ENCODE data around the gene SORCS2. TPM values are rescaled to one million over a fixed set of nuclear protein-coding genes. Genes with fewer than 3 reads are reported as not detected.

Gene SORCS2
- total RNA-seq, 2 donors from 2014 or later: not detected

DNA sequence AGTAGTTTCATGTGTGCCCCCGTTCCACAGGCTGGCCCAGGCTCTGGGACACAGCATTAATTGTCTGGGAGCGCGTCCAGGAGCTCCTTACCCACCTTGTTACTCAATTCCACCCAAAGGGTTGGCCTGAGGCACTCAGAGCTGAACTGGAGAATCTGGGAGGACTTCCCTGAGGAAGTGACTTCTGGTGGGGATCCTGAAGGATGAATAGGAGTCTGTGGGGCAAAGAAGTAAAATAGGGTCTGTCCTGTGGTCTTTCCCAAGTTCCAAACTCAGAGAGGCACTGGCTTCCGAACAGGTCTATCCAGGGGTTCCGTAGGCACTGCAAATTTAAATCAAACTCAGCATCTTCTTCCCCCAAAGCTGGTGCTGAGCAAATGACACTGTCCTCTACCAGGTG, 543.1 kb downstream of the SORCS2 start:
- no peak overlapping the region for H3K4me3 Mint-ChIP-seq
- no peaks in the 10 kb centered on the region for H3K27me3 Mint-ChIP-seq
- H3K9me3 ChIP-seq (ENCODE audit: control insufficient read depth, low read length, poor library complexity, severe bottlenecking): no peaks in the 10 kb centered on the region
- no peak overlapping the region for H3K27ac Mint-ChIP-seq
- no peaks in the 10 kb centered on the region for H3K36me3 Mint-ChIP-seq (ENCODE audit: low read depth)
- peaks cover 4% of the 10 kb centered on the region for H3K4me1 Mint-ChIP-seq
- ATAC-seq: no peak
- DNase-seq: no peak

DNA sequence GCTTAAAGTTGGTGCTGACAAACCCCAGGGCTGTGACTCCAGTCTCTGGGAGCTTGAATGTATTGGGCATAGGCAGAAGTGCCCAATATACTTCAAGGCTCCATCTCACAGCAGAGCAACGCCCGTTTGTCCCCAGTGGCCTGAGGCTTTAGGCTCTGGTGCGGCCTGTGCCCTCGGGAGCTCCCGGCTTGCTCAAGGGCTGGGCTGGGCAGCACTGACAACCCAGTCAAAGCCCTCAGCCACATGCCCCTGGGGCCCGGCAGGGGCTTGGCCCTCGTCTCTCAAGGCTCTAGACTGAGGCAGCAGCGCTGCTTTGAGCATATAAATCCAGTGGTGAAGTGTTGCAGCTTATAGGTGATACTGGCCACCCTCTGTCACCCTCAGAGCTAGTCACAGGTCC, 543.6 kb downstream of the SORCS2 start:
- Mint-ChIP-seq H3K4me1 (peaks cover 2% of the 10 kb centered on the region), H3K4me3 (no peak overlapping the region), H3K27me3 (no peaks in the 10 kb centered on the region), H3K27ac (no peak overlapping the region), H3K36me3 (ENCODE audit: low read depth) (no peaks in the 10 kb centered on the region)
- ATAC-seq (no peak), DNase-seq (no peak)
- H3K9me3 ChIP-seq (ENCODE audit: control insufficient read depth, low read length, poor library complexity, severe bottlenecking): no peaks in the 10 kb centered on the region

DNA sequence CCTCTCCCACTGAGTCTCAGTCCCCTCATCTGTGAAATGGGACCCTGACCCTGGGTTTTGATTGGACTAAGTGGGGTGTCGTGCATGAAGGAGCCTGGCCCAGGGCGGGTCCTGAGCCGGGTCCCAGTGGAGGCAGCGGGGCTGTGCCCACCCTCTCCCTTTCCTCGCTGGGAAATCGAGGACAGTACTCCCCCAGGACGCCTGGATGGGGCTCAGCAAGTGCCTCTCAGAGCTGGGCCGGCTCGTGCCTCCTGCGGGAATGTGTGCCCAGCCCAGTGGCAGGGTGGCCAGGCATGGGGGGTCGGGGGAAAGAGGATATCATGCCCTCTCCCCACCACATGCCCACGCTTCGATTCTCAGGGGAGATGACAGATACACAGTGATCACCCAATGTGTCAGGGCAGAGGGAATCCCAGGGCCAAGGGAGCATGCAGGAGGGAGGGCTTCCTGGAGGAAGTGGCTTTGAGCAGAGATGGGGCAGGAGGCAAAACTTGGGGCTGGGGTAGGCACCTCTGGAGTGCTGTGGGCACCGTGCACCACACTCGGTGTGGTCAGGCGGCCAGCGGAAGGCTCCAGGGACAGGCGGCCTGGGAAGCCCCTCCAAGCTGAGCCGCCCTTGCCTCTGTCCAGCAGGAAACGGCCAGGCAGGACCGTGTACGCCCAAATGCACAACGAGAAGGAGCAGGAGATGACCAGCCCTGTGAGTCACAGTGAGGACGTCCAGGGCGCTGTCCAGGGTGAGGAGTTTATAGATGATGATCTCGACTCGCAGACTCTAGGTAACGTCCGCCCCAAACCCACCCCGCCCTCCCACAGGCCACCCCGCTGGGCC, 544.3 kb downstream of the SORCS2 start:
- DNase-seq (no peak), ATAC-seq (no peak)
- no peaks in the 10 kb centered on the region for H3K36me3 Mint-ChIP-seq (ENCODE audit: low read depth)
- H3K27ac Mint-ChIP-seq: no peak overlapping the region
- H3K27me3 Mint-ChIP-seq: no peaks in the 10 kb centered on the region
- no peak overlapping the region for H3K4me3 Mint-ChIP-seq
- no peaks in the 10 kb centered on the region for H3K9me3 ChIP-seq (ENCODE audit: control insufficient read depth, low read length, poor library complexity, severe bottlenecking)
- H3K4me1 Mint-ChIP-seq: peaks cover 2% of the 10 kb centered on the region

DNA sequence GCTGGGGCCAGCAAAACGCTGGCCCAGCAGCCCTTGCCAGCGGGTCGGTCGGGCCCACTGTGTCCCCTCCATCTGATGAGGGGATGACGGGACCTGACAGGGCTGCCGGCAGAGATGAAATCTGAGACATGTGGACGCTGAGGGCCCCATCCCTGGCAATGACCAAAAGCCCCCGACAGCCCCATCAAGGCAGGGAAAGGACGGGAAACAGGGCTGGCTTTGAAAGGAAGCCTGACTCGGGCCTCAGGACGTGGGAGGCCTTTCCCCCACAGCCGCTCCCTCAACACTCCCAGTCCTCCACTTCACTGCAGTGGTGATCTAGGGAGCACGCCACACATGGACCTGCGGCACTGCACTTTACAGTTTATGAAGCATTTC, 544.9 kb downstream of the SORCS2 start:
- no peaks in the 10 kb centered on the region for H3K9me3 ChIP-seq (ENCODE audit: control insufficient read depth, low read length, poor library complexity, severe bottlenecking)
- no peak for DNase-seq
- no peak for ATAC-seq
- Mint-ChIP-seq H3K36me3 (ENCODE audit: low read depth) (no peaks in the 10 kb centered on the region), H3K27ac (no peak overlapping the region), H3K4me3 (no peak overlapping the region), H3K27me3 (no peaks in the 10 kb centered on the region), H3K4me1 (peaks cover 2% of the 10 kb centered on the region)

DNA sequence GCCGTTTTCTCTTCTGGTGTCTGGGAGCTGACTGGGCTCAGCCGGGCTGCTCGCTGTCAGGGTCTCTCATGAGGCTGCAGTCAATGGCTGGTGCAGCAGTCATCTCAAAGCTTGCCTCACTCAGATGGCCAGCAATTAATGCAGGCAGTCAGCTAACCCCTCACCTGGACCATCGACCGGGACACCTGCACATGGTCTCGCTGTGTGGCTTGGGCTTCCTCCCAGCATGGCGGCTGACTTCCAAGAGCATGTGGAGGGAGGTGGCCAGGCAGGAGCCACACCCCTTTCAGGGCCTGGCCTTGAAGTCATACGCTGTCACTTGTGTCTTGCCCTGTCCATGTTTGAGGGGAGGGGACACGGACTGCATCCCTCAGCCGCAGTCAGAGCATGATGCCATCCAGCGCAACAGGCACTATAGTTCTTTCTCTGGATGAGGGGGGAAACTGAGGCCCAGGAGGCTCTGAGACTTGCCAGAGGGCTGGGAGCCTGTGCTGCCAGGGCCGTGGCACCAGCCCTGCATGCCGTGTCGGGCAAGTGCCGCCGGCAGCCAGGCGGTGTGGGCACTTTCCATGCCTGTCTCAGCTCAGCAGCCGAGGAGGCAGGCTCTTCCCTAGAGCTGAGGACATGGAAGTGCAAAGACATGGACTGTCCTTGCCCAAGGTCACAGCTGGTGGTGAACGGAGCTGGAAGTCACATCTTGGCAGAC, 545.6 kb downstream of the SORCS2 start:
- H3K9me3 ChIP-seq (ENCODE audit: control insufficient read depth, low read length, poor library complexity, severe bottlenecking): no peaks in the 10 kb centered on the region
- Mint-ChIP-seq H3K36me3 (ENCODE audit: low read depth) (no peaks in the 10 kb centered on the region), H3K4me1 (no peaks in the 10 kb centered on the region), H3K4me3 (no peak overlapping the region), H3K27ac (no peak overlapping the region), H3K27me3 (no peaks in the 10 kb centered on the region)
- ATAC-seq (no peak), DNase-seq (no peak)

DNA sequence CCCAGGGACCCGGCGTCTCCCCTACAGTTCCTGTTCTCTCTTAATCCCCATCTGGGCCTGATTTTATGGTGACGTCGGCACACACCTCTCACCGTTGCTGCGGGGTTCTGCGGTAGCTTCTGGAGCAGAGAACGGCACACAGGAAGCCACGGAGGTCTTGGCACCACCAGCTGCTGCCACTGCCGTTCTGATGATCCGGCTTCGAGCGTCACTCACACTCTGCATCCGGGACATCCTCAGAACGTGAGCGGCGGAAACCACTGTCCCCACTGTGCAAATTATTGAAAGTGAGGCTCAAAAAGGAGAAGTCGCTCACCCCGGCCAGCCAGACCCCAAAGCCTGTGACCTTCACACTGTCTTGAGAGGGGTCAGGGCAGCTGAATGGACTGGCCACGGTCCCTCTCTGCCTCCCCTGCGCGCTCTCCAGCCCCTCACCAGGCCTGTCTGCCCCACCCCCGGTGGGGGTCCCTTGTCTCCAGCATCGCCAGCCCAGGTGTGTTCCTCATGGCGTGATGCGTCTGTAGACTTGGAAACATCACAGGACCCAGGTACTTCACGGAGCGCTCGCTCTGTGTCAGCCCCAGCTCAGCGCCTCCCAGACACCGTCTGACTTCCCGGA, 546.2 kb downstream of the SORCS2 start:
- DNase-seq (no peak), ATAC-seq (no peak)
- no peak overlapping the region for H3K4me3 Mint-ChIP-seq
- no peaks in the 10 kb centered on the region for H3K4me1 Mint-ChIP-seq
- no peaks in the 10 kb centered on the region for H3K36me3 Mint-ChIP-seq (ENCODE audit: low read depth)
- H3K9me3 ChIP-seq (ENCODE audit: control insufficient read depth, low read length, poor library complexity, severe bottlenecking): no peaks in the 10 kb centered on the region
- no peaks in the 10 kb centered on the region for H3K27me3 Mint-ChIP-seq
- H3K27ac Mint-ChIP-seq: no peak overlapping the region

DNA sequence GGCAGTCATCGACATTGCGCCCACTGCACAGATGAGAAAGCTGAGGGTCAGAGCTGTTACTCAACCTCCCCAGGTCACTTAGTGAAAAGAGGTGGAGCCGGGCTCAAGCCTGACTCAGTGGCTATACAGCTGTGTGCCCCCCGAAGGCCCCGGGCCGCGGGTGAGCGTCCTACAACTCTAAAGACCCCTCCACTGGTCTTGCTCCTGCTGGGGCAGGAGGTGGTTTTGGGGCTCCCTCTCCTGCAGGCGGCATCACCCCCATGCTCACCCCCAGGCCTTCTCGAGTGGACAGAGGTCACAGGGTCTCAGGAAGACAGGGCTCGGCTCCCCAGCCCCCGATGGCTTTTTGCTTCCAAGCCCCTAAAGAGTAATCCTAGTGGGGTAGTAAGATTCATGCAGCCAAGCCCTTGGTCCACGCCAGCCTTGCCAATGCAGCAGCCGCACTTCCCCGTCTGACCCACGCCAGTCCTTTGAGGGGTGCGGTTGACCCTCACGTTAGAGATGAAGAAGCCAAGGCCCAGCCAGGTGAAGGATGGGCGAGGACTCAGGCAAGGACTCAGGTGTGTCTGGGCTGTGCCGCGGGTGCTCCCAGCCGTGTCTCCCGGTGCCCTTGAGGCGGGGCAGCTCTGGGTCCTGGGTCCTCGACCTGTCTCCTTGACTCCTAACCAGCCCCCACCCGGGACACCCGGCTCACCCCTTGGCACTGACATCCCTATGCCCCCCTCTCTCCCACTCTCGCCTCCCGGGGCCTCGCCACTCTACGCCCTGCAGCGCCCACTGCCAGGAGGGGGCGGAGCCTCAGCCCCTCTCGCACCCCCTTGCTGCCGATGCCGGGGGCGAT, 547.0 kb downstream of the SORCS2 start:
- no peak overlapping the region for H3K27ac Mint-ChIP-seq
- no peaks in the 10 kb centered on the region for H3K27me3 Mint-ChIP-seq
- ATAC-seq (no peak), DNase-seq (no peak)
- no peak overlapping the region for H3K4me3 Mint-ChIP-seq
- H3K4me1 Mint-ChIP-seq: peaks cover 2% of the 10 kb centered on the region
- H3K9me3 ChIP-seq (ENCODE audit: control insufficient read depth, low read length, poor library complexity, severe bottlenecking): no peaks in the 10 kb centered on the region
- H3K36me3 Mint-ChIP-seq (ENCODE audit: low read depth): peaks cover 3% of the 10 kb centered on the region

DNA sequence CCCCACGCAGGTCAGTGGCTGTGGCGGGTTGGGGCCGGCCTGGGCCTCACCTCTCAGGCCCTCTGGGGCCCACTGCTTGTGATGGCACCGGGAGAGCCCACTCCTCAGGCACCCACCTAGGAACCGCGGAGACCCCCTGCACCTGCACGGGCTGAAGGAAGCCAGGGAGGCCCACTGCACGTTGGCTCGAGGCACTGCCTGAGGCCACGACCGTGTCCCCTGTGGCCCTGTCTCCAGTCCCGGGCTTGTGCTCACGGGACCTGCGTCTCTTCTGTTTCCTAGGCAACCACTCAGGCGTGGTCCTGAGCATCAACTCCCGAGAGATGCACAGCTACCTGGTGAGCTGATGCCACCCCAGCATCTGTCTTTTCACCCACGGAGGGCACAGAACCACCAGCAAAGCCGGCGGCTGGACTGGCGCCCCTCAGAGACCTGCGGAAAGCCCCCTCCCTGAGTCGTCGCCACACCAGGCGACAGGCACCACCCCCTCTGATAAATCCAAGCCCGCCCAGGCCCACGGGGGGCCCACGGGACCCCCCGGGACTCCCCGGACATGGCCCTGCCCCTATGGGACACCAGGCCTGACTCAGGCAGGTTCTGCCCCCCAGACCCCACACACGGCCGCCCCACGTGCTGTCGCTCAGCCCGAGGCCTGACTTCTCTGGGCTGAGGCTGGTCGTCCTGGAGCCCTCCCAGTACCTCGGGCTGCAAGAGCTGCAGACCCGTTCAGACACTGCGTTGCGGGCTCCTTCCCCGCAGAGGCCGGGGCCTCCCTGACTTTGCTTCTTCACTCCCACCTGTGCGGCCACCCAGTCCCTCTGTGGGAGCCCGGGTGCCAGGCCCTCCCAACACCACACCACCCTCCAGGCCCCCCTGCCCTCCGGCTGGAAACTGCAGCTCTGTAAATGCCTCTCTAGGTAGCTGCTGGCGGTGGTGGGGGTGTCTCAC, 547.9 kb downstream of the SORCS2 start:
- Mint-ChIP-seq H3K27me3 (no peaks in the 10 kb centered on the region), H3K4me3 (no peak overlapping the region), H3K27ac (no peak overlapping the region), H3K4me1 (peaks cover 2% of the 10 kb centered on the region), H3K36me3 (ENCODE audit: low read depth) (peaks cover 3% of the 10 kb centered on the region)
- ATAC-seq (no peak), DNase-seq (no peak)
- H3K9me3 ChIP-seq (ENCODE audit: control insufficient read depth, low read length, poor library complexity, severe bottlenecking): no peaks in the 10 kb centered on the region

DNA sequence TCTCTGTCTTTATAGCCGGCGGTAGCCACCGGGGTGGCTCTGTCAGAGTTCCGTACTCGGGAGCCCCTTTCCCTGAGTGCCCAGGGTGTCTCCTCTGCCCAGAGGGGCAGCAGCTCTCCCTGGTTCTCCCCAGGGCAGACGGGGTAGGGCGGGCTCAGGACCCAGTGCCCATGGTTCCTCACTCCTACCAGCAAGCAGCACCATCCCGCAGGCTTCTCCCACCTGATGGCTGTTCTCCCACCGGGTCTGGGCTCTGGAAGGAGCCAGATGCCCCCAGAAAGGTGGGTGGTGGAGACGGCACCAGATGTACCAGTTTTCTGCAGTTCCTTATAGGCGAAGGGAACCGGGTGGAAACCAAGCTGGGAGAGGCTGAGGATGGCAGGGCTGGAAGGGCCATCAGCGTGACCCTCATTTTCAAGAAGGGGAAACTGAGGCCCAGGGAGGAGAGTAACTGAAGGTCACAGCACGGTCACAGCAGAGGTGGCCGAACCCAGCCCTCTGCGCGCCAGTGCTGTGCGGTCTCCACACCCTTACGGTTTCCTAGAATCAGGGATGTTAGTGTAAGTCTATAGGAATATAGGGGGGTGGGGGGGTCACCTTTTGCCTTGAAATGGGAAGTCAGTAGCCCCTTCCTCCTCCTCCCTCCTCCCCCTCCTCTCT, 548.7 kb downstream of the SORCS2 start:
- no peak overlapping the region for H3K27ac Mint-ChIP-seq
- H3K4me3 Mint-ChIP-seq: no peak overlapping the region
- DNase-seq: no peak
- H3K4me1 Mint-ChIP-seq: peaks cover 2% of the 10 kb centered on the region
- H3K27me3 Mint-ChIP-seq: no peaks in the 10 kb centered on the region
- no peaks in the 10 kb centered on the region for H3K9me3 ChIP-seq (ENCODE audit: control insufficient read depth, low read length, poor library complexity, severe bottlenecking)
- peaks cover 3% of the 10 kb centered on the region for H3K36me3 Mint-ChIP-seq (ENCODE audit: low read depth)
- ATAC-seq: no peak

DNA sequence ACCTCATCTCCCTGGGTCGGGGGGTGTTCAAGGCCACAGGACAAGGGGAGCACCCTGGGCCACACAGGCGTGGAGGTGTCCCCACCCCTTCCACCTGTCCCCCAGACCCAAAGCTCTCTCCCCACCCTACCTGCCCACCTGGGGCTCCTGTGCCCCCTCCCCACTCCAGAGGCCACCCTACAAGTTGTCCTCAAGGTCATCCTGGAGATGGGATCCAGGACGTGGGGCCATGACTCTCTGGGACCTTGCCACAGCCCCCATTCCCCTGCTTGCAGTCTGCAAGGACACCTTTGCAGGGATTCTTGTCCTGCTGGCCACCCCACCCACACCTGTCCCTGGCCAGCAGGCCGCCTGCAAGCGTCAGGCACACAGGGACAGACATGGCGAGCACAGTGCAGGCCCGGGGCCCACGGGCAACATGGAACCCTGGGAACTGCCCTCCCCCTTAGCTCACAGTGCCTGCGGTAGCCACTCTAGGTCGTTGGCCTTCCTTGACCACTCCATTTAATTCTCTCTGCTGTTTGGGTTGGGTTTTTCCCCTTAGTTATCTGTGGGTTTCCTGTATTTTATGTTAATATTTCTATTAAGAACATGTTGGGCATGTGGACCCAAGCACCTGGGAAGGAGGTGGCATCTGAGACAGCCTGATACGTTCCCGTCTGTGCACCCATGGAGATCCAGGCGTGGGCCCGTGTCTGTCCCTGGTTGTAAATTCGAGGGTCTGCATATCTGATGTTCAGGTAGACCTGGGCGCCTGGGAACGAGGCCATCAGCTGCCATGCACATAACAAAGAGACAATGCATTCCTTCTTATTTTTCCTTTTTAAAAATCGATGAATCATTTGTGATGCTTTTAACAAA, 549.8 kb downstream of the SORCS2 start:
- ATAC-seq: no peak
- H3K27ac Mint-ChIP-seq: no peak overlapping the region
- H3K36me3 Mint-ChIP-seq (ENCODE audit: low read depth): peaks cover 6% of the 10 kb centered on the region
- DNase-seq: no peak
- H3K4me3 Mint-ChIP-seq: no peak overlapping the region
- peaks cover 5% of the 10 kb centered on the region for H3K4me1 Mint-ChIP-seq
- H3K9me3 ChIP-seq (ENCODE audit: control insufficient read depth, low read length, poor library complexity, severe bottlenecking): no peaks in the 10 kb centered on the region
- H3K27me3 Mint-ChIP-seq: no peaks in the 10 kb centered on the region

DNA sequence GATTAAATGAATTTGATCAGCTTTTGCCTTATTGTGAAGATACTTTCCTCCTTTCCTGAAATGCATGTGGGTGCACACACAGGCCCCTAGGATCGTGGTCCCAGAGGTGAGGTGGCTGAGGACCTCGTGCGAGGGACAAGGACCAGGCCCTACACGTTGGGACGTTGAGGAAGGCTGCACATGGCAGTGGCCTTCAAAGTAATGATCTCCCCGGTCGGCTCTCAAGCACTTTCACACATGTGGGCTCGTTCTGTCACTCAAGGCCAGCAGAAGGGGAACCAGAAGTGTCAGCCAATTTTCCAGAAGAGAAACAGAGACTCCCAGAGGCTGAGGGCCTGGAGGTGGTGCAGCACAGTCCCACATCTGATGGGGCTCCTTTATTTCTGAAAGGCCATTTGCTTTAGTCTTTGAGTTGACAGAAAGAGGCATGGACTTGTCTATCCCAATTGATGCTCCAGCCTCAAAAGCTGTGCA, 550.5 kb downstream of the SORCS2 start:
- H3K4me1 Mint-ChIP-seq: peaks cover 5% of the 10 kb centered on the region
- no peak for DNase-seq
- no peak overlapping the region for H3K4me3 Mint-ChIP-seq
- peaks cover 7% of the 10 kb centered on the region for H3K36me3 Mint-ChIP-seq (ENCODE audit: low read depth)
- H3K9me3 ChIP-seq (ENCODE audit: control insufficient read depth, low read length, poor library complexity, severe bottlenecking): no peaks in the 10 kb centered on the region
- ATAC-seq: no peak
- no peaks in the 10 kb centered on the region for H3K27me3 Mint-ChIP-seq
- peak overlapping the region; percentile 4 for H3K27ac Mint-ChIP-seq

All from T-helper 17 cell (primary cell).